DOHH2 (cell line): Measurements from ENCODE around the gene GMDS.

ENCODE experiments used
- H3F3A ChIP-seq: fragments of 200-600 bp; sonication (generic), shearing (Covaris generic); 2 replicates; pipeline ENCODE4 v1.6.0; 2016; ENCODE audit warnings: antibody characterized with exemption, mild to moderate bottlenecking; ENCODE audit not compliant: control insufficient read depth, insufficient read depth
- H3K27ac ChIP-seq: fragments of 200-600 bp; sonication (generic); 2 replicates; pipeline ENCODE4 v1.5.1; 2014; ENCODE audit warnings: low read depth, mild to moderate bottlenecking, low read length, moderate library complexity
- H3K27me3 ChIP-seq: fragments of 200-600 bp; sonication (generic); 2 replicates; pipeline ENCODE4 v1.6.1; 2014; ENCODE audit warnings: mild to moderate bottlenecking, low read length, mixed read lengths; ENCODE audit not compliant: control insufficient read depth
- H3K36me3 ChIP-seq: fragments of 200-600 bp; sonication (generic); 2 replicates; pipeline ENCODE4 v1.6.1; 2014; ENCODE audit warnings: mild to moderate bottlenecking, low read length, moderate library complexity, mixed read lengths; ENCODE audit not compliant: control insufficient read depth
- H3K4me1 ChIP-seq: fragments of 200-600 bp; sonication (generic); 2 replicates; pipeline ENCODE4 v1.6.1; 2014; ENCODE audit warnings: mild to moderate bottlenecking, low read length, mixed read lengths; ENCODE audit not compliant: control insufficient read depth
- H3K4me2 ChIP-seq: fragments of 200-600 bp; sonication (generic); 2 replicates; pipeline ENCODE4 v1.6.0; 2014; ENCODE audit warnings: mild to moderate bottlenecking, low read length, moderate library complexity
- H3K4me3 ChIP-seq: fragments of 200-600 bp; sonication (generic); 2 replicates; pipeline ENCODE4 v1.5.1; 2014; ENCODE audit warnings: mild to moderate bottlenecking, low read length, mixed read lengths
- H3K79me2 ChIP-seq: fragments of 200-600 bp; sonication (generic); 2 replicates; pipeline ENCODE4 v1.6.1; 2014; ENCODE audit warnings: mild to moderate bottlenecking, low read length, mixed read lengths; ENCODE audit not compliant: control insufficient read depth
- H3K9me2 ChIP-seq: fragments of 200-600 bp; sonication (generic); replicated peaks from 2 replicates; pipeline ENCODE4 v1.6.1; 2014; ENCODE audit warnings: mild to moderate bottlenecking, low read length, mixed read lengths; ENCODE audit not compliant: control insufficient read depth
- H3K9me3 ChIP-seq: fragments of 200-600 bp; sonication (generic); 2 replicates; pipeline ENCODE4 v1.6.1; 2014; ENCODE audit warnings: antibody characterized with exemption, low read length, mixed read lengths; ENCODE audit not compliant: control insufficient read depth, insufficient read depth
- H4K20me1 ChIP-seq: fragments of 200-600 bp; sonication (generic); 2 replicates; pipeline ENCODE4 v1.6.0; 2014; ENCODE audit warnings: low read depth, mild to moderate bottlenecking, antibody characterized with exemption, low read length, moderate library complexity; ENCODE audit not compliant: control insufficient read depth, insufficient read depth
- EZH2phosphoT487 ChIP-seq: fragments of 200-600 bp; sonication (generic); IDR thresholded peaks from 2 replicates; pipeline ENCODE4 v1.6.1; 2017; ENCODE audit warnings: borderline replicate concordance, mild to moderate bottlenecking, antibody characterized with exemption, low read length, moderate library complexity, mixed read lengths
- TF ChIP-seq, protein P1 (sequence below): fragments of 200-600 bp; sonication (generic); IDR thresholded peaks from one replicate; pipeline ENCODE4 v1.5.1; 2014; ENCODE audit warnings: antibody characterized with exemption, mild to moderate bottlenecking, low read depth, low read length; ENCODE audit not compliant: poor library complexity, severe bottlenecking

GMDS gene

DNA sequence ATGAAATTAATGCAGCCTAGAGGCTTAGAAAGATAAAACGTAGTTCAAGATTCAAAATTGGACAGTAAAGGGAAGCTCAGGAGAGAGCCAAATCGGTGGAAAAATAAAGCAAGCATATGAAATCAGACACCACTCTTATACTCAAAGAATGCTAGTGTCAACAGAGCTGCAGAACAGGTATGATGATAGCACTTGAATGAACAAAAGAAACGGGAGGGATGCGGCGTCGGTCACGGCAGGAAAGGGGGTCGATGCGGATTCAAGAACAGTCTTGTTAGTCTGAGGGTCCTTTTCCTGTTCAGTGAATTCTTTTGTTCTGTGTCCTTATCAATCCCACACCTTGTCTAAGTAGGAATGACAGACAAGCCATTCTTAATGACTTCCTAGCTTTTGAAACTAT lies 521.3 kb downstream of the GMDS start:
- Histone ChIP-seq H3K27me3 (no peaks in the 10 kb centered on the region), H3K4me2 (no peak overlapping the region), H3K27ac (no peak overlapping the region), H3K4me3 (no peak overlapping the region), H3K36me3 (peaks cover 38% of the 10 kb centered on the region), H3K4me1 (peaks cover 20% of the 10 kb centered on the region), H4K20me1 (no peaks in the 10 kb centered on the region), H3F3A (no peaks in the 10 kb centered on the region), H3K9me2 (no peaks in the 10 kb centered on the region), H3K79me2 (peaks cover 11% of the 10 kb centered on the region), H3K9me3 (no peaks in the 10 kb centered on the region)
- no peak for TF ChIP-seq EZH2phosphoT487
- TF ChIP-seq, protein P1, sequence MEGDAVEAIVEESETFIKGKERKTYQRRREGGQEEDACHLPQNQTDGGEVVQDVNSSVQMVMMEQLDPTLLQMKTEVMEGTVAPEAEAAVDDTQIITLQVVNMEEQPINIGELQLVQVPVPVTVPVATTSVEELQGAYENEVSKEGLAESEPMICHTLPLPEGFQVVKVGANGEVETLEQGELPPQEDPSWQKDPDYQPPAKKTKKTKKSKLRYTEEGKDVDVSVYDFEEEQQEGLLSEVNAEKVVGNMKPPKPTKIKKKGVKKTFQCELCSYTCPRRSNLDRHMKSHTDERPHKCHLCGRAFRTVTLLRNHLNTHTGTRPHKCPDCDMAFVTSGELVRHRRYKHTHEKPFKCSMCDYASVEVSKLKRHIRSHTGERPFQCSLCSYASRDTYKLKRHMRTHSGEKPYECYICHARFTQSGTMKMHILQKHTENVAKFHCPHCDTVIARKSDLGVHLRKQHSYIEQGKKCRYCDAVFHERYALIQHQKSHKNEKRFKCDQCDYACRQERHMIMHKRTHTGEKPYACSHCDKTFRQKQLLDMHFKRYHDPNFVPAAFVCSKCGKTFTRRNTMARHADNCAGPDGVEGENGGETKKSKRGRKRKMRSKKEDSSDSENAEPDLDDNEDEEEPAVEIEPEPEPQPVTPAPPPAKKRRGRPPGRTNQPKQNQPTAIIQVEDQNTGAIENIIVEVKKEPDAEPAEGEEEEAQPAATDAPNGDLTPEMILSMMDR = no peak

DNA sequence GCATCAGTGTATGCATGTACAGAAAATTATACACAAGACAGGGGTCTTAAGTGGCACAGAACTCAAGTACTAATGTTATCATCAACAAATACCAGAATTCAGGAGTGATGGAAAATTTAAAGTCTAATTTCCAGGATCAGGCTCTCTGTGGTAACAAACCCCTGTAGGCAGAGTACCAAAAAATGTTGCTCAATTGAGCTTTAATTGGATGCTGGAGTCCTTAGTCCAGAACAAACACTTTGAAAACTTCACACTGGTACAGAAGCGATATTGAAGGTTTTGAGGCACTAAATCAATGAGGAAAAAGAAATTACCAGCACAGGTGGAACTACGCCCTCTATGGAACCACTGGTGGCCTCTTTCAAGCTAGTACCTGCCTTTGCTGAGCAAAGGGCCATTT lies 522.6 kb downstream of the GMDS start:
- H3F3A ChIP-seq = no peaks in the 10 kb centered on the region
- TF ChIP-seq, protein P1 = no peak
- TF ChIP-seq EZH2phosphoT487 = no peak
- no peak overlapping the region for H3K27ac ChIP-seq

DNA sequence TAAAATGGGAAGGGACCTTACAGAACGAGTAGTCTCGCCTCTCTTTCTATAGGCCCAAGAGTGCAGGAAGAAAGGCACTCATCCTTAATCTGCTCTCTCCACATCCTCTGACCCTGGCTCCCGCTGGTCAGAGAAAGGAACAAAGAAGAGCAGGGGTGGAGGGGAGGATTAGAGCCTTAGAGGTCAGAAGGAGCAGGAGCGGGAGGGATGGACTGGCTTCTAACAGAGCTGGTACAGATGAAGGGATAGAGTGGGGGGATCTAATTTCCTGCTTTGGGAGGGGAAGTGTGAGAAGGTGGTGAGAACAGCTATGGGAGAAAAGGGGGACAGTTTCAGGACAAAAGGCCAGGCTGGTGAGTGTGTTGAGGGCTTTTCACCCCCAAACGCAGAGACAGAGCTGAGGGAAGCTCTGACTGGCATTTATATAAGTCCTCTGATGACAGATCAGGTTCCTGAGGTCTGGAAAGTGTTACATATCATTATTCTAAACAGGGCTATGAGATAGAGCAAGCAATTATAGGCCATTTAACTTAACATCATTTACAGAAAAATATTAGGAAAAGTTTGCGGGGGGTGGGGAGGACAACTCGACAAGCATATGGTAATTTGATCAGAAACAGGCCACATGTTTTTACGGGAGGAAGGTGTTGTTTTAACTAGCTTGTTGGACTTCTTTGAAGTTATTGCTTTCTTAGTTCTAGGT lies 524.6 kb downstream of the GMDS start:
- TF ChIP-seq EZH2phosphoT487 = no peak
- TF ChIP-seq, protein P1 = no peak
- no peak overlapping the region for H3K4me3 ChIP-seq

More for the DNA sequence above, 522.6 kb downstream of the GMDS start:
- no peaks in the 10 kb centered on the region for H4K20me1 ChIP-seq
- peaks cover 4% of the 10 kb centered on the region; the same call in 1 of the 2 replicates for H3K79me2 ChIP-seq
- H3K9me2 ChIP-seq = no peaks in the 10 kb centered on the region
- H3K9me3 ChIP-seq = no peaks in the 10 kb centered on the region
- no peak overlapping the region for H3K4me2 ChIP-seq
- H3K36me3 ChIP-seq = peaks cover 42% of the 10 kb centered on the region
- H3K4me1 ChIP-seq = peaks cover 20% of the 10 kb centered on the region
- no peaks in the 10 kb centered on the region for H3K27me3 ChIP-seq
- H3K4me3 ChIP-seq = no peak overlapping the region

DNA sequence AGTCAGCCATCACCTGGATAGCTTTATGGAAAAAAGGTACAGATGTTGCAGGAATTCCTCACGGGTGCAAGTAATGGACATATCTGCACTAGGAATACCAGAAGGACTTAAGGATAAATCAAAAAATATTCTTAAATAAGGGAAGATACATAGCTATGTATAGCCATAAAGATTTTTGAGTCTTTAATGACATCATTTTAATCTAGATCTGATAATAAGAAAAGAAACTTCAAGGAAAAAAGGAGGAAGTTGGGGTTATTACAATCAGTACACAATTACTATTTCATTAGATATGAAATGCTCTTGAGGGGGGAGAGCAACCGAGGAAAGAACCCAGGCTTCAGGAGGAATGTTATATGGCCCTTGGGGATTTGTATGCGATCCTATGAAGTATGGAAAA lies 525.5 kb downstream of the GMDS start:
- Histone ChIP-seq H3K79me2 (no peaks in the 10 kb centered on the region), H3F3A (no peaks in the 10 kb centered on the region), H3K4me2 (no peak overlapping the region), H3K36me3 (peaks cover 32% of the 10 kb centered on the region), H3K27ac (no peak overlapping the region), H3K9me2 (no peaks in the 10 kb centered on the region), H3K4me1 (peaks cover 6% of the 10 kb centered on the region), H3K27me3 (no peaks in the 10 kb centered on the region), H4K20me1 (no peaks in the 10 kb centered on the region), H3K9me3 (no peaks in the 10 kb centered on the region), H3K4me3 (no peak overlapping the region)
- no peak for TF ChIP-seq EZH2phosphoT487
- TF ChIP-seq, protein P1 = no peak

More for the DNA sequence above, 524.6 kb downstream of the GMDS start:
- H3K27me3 ChIP-seq = no peaks in the 10 kb centered on the region
- no peaks in the 10 kb centered on the region for H3K9me3 ChIP-seq
- H3K36me3 ChIP-seq = peaks cover 39% of the 10 kb centered on the region
- H3K4me1 ChIP-seq = peaks cover 14% of the 10 kb centered on the region
- no peaks in the 10 kb centered on the region for H3K79me2 ChIP-seq
- H3K27ac ChIP-seq = no peak overlapping the region
- H3K9me2 ChIP-seq = no peaks in the 10 kb centered on the region
- H3K4me2 ChIP-seq = no peak overlapping the region
- no peaks in the 10 kb centered on the region for H4K20me1 ChIP-seq
- H3F3A ChIP-seq = no peaks in the 10 kb centered on the region
